ENCODE results near the gene PFN3.
"Not testable (repeated sequence)": the region's sequence is repeated elsewhere in the genome, so short reads cannot be mapped to it uniquely, and the experiment has no call there.

The PFN3 gene

DNA sequence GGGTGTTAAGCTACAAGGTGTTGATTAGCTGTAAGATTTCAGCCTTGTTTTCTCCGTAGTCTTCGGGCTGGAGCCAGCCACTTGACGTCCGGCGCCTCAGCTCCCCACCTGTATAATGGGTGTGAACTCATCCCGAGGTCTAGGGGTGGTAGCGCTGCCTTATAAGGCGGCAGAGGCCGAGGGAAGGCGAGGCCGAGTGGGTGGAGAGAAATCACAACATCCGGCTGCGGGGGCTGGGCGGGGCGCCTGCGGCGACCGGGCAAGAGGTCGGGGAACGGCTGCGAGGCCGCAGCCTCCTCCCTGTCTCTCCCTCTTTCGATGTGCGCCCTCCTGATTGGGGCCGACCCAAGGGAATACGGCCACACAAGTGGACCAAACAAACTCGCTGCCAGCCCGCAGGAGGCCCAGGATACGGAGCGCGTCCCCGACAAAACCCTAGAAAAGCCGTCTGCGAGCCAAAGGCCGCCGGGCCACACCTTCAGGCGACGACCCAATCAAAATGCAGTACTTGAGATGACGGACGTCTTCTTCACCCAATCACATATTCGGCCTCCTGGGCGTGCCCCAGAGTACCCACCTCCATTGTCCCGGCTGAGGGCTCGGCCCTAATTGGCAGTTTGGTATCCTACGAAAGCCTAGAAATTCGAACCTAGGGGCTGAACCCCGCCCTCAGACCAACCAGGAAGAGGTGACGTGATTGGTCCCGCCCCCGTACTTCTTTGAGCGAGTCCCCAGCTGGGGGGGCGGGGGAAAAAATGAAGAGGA, 25.5 kb upstream of the PFN3 start:
- peak; percentile 98 to 100 for DNase-seq (ENCODE audit: extremely low read depth in 1 of 2, low read depth in 1 of 2)

DNA sequence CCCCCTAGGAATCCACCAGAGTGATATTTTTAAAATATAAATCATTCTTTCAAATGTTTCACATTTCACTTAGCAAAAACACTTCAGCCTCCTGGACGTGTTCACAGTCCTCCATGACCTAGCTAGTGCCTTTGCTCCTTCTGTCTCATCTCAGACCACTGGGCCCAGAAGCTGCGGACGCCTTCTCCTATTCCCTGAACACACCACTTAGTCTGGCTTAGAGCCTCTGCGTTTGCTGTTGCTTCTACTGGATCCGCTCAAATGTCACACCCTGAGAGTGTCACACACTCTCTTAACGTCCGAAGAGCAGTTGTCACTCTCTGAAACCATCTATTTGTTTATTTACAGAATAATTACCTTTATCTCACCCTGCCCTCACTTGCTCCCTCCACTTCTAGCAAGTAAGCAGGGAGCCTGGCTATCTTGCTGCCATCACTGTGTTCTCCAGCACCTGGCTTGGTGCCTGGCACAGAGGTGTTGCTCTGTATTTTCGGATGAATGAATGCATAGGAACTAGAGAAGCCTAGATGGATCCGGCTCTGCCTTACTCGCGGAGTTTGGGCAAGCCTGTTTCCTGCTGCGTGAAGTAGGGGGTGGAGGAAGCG, 24.8 kb upstream of the PFN3 start:
- no peak for DNase-seq (ENCODE audit: extremely low read depth in 1 of 2, low read depth in 1 of 2)

DNA sequence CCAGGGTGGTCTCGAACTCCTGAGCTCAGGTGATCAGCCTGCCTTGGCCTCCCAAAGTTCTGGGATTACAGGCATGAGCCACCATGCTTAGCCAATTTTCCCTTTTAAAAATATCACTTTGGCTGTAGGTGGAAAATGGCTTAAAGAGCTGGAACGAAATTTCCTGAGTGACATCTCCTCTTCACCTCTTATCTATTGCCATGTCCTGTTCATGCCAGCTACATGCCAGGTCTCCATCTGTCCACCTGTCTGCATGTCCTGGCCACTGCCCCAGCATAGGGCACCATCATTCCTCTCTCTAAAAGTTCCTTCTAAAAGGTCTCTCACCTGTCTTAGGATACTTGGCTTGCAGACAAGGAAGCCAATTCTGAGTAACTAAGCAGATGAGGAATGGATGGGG, 23.2 kb upstream of the PFN3 start:
- no peak for DNase-seq (ENCODE audit: extremely low read depth in 1 of 2, low read depth in 1 of 2)

DNA sequence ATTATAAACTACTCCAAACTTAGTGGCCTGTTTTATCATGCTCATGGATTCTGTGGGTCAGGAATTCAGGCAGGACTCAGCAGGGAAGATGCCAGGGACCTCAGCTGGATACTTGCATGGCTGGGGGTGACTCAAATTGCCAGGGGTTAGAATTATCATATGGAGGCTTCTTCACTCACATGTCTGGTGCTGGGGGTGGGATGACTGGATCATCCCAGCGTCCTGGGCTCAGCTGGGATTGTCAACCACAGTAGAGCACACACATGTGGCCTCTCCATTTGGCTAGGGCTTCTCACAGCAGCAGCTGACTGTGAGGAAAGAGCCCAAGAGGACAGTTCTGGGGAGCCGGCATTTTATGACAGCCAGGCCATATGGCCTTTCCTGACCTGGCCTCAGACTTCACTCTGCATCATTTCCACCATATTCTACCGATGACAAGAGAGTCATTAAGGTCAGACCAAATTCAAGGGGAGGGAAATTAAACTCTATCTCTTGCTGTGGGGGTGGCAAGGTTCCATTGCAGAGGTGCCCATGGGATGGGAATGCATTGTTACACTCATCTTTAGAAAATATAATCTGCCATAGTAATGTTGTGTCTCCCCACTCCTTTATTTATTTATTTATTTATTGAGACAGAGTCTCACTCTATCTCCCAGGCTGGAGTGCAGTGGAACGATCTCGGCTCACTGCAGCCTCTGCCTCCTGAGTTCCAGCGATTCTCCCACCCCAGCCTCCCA, 20.8 kb upstream of the PFN3 start:
- DNase-seq (ENCODE audit: extremely low read depth in 1 of 2, low read depth in 1 of 2) = no peak

DNA sequence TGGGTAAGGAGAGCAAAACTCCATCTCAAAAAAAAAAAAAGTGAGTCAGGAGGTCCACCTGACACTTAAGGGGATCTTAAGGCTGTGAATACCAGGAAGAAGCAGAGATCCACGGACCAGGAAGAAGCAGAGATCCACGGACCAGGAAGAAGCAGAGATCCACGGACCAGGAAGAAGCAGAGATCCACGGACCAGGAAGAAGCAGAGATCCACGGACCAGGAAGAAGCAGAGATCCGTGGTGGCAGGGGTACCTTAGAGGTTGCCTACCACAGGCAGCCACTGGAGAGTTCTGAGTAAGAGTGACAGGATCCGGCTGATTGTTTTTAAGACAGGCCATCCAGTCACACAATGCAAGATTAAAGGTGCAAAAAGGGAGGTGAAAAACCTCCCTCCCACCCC, 20.0 kb upstream of the PFN3 start:
- DNase-seq (ENCODE audit: extremely low read depth in 1 of 2, low read depth in 1 of 2) = not testable (repeated sequence)

DNA sequence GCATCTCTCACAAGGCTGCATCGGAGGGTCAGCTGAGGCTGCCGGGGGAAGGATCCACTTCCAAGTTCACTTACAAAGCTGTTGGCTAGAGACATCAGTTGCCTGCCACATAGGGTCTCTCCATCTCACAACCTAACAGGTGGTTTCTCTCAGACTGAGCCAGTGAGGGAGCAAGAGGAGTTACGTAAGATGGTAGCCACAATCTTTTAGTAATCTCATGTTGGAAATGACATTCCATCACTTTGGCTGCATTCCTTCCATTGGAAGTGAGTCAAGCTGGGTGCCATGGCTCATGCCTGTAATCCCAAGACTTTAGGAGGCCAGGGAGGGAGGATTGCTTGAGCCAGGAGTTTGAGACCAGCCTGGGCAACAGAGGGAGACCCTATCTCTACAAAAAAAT, 18.6 kb upstream of the PFN3 start:
- no peak for DNase-seq (ENCODE audit: extremely low read depth in 1 of 2, low read depth in 1 of 2)

DNA sequence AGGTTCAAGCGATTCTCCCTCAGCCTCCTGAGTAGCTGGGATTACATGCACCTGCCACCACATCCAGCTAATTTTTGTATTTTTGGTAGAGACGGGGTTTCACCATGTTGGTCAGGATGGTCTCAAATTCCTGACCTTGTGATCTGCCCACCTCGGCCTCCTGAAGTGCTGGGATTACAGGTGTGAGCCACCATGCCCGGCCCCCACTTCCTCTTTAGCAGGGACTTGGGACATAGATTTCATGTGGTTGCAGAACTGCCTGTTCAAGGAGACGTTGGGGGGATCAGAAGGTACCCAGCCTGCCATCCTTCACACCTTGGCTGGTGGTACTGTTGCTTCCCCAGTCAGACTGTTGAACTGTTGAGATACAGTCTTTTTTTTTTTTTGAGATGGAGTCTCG, 16.6 kb upstream of the PFN3 start:
- DNase-seq (ENCODE audit: extremely low read depth in 1 of 2, low read depth in 1 of 2) = not testable (repeated sequence)

DNA sequence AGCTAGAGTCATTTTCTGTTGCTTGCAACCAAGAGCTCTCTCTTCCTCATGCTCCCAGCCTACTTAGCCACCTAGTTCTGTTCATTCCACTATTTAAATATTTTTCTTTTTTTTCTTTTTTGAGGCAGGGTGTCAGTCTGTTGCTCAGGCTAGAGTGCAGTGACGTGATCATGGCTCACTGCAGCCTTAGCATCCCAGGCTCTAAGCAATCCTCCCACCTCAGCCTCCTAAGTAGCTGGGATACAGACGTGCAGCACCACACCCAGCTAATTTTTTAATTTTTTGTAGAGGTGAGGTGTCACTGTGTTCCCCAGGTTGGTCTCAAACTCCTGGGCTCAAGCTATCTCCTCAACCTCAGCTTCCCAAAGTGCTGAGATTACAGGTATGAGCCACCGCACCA, 14.0 kb upstream of the PFN3 start:
- no peak for DNase-seq (ENCODE audit: extremely low read depth in 1 of 2, low read depth in 1 of 2)

DNA sequence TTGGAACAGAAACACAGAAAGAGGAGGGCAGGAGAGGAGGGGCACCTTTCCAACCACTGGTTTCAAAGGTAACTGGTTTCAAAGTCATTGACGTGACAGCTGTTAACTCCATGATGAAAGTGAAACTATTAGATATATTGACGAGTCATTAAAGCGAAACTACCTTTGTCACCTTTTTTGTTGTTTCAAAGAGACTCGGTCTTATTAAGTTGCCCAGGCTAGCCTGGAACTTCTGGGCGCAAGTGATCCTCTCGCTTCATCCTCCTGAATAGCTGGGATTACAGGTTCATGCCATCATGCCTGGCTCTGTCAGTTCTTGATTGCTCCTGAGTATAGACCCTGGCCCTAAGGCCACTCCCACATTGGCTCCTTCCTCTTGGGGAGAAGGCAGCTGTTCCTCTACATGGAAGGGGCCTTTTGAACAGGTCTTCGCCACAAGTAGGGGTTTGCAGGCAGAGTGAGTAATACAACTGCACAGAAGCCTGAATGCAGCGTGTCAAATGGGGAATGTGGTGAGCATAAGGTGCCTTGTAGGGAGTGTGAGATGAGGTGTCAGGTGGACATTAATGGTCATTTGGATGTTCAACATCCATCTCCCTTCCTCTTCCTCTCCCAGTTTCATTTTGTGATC, 12.3 kb upstream of the PFN3 start:
- no peak for DNase-seq (ENCODE audit: extremely low read depth in 1 of 2, low read depth in 1 of 2)

DNA sequence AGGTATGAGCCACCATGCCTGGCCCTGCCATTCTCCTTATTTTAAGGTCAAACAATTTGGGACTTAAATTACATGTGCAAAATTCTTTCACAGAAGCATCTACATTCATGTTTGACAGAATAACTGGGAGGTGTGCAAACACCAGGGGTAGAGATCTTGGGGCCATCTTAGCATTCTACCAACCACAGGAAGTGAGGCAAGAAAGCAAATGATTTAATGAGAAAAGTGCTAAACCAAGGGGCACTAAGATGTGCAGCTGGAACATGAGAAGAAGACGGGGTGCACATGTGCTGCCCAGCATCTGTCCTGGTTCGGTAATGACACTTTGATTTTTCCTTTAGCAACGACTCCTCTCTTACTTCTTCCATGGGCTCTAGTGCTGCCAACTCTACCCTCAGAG, 10.1 kb upstream of the PFN3 start:
- DNase-seq (ENCODE audit: extremely low read depth in 1 of 2, low read depth in 1 of 2) = no peak

DNA sequence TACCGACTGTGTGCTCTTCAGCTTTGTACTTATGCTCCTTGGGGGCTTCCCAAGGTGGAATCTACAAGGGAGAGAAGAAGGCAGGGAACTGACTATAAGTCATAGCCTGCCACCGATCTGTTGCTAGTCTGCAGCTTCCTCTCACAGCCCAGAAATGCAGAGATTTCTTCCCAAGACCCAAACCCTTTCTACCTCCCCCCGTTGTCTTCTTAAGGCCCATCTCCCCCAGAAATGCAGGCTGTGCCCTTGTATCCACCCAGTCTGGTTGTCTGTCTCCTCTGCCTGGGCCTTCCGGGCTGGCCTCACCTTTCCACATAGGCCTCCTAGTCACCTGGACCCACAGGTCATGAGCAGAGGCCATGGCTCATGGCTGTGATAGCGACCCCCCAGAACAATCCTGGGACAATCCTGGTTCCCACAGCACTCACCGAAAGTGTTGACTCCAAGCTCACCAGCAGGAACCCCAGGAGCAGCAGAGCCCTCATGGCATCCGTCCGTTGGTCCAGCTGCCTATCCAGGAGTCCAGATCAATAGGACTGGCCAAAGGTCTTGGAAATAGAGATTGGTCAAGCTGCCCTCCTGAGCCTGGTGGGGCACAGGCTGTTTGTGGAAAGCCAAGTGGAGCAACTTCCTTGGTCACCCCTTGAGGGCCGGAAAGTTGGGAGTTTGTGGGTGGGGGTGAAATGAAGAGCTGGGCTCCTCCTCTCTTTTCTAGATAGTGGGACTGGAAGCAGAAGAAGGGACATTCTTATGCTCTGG, 8.8 kb upstream of the PFN3 start, which contains the start of gene F12:
Gene F12 (minus strand): TSS at position 522 of the 759 bp plus-strand sequence. CDS start 37 bp downstream, at position 485.
- no peak for DNase-seq (ENCODE audit: extremely low read depth in 1 of 2, low read depth in 1 of 2)

DNA sequence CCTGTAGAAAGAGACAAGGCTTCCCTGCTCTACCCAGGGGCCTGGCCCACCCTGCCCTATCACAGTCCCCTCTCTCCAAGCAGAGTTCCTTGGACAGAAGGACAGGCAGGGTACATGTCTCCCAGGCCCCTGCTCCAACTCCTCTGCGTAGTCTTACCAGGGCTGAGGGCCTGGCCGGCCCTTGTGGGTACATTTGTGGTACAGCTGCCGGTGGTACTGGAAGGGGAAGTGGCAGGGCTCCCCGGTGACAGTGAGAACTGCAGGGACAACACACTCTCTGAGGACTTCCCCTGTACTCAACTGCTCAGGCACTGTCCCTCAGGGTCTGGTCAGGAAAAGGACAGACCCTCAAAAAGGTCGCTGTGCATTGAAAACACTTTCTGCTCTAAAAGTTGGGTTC, 5.3 kb upstream of the PFN3 start:
- no peak for DNase-seq (ENCODE audit: extremely low read depth in 1 of 2, low read depth in 1 of 2)

DNA sequence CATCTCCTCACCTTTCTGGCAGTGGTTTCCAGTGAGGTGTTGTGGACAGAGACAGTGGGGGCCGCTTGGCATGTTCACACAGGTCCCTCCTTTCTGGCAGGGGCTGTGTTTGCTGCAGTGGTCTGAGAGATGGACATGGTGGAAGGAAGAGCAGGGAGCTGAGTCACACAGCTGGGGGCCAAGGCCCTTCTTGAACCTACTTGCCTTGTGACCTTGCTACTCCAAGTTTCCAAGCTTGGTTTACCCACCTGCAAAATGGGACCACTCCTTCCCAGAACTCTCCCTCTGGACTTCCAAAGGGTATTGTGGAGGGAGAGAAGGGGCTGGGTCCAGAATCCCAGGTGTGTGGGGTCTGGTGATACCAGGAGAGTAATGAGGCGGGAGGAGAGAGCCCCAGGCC, 4.9 kb upstream of the PFN3 start:
- no peak for DNase-seq (ENCODE audit: extremely low read depth in 1 of 2, low read depth in 1 of 2)

DNA sequence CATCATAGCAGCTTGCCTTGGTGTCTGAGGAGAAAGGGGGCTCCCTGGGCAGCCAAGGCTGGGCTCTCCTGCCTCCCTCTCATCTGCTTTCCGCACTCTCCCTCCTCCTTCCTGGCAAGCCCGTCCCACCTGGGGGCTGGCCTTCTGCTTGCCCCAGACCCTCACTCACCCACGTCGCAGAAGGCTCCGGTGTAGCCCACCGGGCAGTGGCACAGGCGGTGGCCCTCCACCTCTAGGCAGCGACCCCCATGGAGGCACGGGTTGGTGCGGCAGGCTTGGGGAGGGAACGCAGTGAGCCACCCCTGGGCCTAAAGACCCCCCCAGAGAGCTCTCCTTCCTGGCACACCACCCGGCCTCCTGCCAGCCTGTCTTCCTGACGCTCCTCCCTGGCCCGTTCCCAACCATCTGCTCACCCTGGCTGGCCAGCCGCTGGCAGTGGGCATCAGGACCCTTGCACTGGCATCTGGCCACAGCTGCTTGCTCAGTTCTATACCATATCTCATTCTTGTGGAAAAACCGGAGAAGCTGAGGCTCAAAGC, 4.2 kb upstream of the PFN3 start:
- no peak for DNase-seq (ENCODE audit: extremely low read depth in 1 of 2, low read depth in 1 of 2)

DNA sequence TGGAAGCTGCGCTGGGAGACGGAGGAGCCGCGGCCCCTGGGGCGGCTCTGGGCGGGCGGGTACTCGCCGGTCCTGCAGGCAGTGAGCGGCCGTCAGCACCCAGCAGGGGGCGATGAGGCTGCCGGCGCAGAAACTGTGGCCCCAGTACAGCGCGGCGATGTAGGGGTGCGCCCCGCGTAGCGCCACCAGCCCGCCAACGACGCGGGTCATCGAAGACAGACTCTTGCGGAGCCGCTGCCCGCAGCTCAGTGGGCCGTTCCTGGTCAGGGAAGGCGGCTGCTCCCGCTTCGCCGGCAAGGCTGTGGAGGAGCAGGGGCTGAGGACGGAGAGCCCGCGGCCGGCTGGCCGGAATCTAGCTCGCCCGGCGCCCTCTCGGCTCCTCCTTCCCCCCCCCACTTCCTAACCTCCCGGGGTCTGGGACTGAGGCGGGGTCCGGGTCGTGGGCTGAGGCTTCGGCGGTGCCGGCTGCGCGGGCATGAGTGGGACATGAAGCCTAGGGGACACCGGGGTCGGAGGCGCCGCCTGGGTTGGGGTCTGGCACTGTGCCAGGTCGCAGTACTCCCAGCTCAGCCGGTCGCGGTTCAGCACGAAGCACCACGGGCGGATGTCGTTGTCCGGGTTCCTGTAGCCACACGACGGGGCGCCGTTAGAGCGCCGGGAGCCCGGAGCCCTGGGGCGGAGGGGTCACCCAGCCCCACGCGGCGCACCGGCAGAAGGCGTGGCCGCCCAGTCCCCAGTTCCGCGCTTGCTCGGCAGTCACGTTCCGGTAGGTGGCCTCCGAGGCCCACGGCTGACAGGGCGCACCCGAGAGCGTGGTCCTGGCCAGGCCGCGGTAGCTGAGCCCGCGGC, 3.6 kb upstream of the PFN3 start:
- DNase-seq (ENCODE audit: extremely low read depth in 1 of 2, low read depth in 1 of 2) = peak; percentile 66 to 75

DNA sequence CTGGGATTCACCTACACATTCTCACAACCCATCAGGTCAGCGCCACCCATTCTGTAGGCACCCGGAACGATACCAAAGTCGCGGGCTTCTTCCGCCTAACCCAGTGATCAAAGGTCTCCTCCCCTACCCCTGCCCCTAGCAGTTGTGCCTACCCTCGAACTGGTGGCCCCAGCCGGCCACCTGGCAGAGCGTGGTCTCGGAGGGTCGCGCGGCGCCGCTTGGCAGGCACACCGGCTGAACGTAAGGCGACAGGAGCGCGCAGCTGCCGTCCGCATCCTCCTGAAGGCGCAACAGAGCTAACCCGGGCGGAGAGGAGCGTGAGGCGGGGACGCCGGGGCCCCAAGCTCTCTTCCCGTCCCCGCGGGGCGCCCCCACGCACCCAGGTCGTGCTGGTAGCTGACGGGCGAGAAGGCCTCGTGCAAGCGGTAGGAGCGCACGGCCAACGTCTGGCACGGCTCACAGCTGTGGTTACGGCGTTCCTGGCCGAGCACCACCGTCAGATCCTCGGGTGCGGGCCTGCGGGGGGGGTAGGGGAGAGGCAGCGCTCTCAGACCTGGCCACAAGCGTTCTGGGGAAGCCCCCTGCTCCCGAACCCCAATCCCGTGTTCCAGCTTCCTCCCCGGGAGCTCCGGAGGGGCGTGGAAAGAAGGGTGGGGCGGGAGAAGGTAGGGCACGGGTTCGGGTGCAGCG, 2.8 kb upstream of the PFN3 start:
- peak in 1 of 2 donors; percentile 25 for DNase-seq (ENCODE audit: extremely low read depth in 1 of 2, low read depth in 1 of 2)

DNA sequence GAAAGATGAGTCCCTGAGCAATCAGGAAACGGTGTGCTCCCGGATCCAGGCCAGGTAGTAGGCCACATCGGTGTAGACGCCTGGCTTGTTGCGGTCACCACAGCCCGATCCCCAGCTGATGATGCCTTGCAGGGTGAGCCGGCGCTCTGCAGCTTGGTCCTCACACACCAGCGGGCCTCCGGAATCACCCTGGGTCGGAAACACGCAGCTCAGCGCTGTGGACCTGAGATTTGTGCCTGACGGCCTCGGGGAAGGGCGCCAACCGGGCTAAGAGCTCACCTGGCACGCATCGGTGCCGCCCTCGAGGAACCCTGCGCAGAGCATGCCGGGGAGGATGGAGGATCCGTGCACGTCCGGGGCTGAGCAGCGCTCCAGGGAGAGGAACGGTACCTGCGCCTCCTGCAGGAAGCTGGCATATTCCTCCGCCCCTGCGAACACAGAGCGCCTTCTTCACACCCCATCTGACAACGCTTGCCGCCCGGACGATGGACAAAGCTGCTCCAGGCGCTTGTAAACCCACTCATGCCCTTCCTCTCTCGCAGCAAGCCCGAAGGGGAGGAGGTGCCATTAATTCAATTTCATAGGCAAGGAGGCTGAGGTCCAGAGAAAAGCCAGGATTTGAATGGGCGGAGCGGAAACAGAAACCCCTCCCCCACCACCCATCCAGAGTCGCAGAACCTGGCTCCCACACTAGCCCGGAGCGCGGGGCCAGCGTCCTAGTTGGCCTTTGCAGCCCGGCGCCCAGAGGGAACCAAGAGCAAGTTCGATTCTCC, 2.0 kb upstream of the PFN3 start:
- peak; percentile 32 to 51 for DNase-seq (ENCODE audit: extremely low read depth in 1 of 2, low read depth in 1 of 2)

DNA sequence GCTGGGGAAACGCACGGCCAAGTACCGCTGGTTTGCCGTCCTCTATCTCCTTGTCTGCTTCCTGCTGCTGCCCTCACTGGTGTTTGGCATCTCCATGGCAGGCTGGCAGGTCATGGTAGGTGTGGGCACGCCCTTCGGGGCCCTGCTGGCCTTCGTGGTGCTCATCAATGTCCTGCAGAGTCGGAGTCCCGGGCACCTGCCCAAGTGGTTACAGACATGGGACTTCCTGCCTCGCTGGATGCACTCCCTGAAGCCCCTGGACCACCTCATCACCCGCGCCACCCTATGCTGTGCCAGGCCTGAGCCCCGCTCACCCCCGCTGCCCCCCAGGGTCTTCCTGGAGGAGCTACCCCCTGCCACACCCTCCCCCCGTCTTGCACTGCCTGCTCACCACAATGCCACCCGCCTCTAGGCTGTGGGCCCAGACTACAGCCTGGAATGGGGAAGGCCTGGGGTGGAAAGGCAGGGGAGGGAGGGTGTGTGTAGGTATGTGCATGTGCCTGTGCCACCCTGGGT, 2.5 kb downstream of the PFN3 start:
- no peak for DNase-seq (ENCODE audit: extremely low read depth in 1 of 2, low read depth in 1 of 2)
